ENCODE data around the gene CCN5. TPM values are rescaled to one million over a fixed set of nuclear protein-coding genes. Genes with fewer than 3 reads are reported as not detected.
"Not testable (repeated sequence)": the region's sequence is repeated elsewhere in the genome, so short reads cannot be mapped to it uniquely, and the experiment has no call there.

Gene CCN5
- total RNA-seq, 1 donor from 2014 or later: not detected

- no peak for DNase-seq
These were observed 44.4 kb downstream of the CCN5 start for GRCh38 chr20:44759595-44759994.

DNA sequence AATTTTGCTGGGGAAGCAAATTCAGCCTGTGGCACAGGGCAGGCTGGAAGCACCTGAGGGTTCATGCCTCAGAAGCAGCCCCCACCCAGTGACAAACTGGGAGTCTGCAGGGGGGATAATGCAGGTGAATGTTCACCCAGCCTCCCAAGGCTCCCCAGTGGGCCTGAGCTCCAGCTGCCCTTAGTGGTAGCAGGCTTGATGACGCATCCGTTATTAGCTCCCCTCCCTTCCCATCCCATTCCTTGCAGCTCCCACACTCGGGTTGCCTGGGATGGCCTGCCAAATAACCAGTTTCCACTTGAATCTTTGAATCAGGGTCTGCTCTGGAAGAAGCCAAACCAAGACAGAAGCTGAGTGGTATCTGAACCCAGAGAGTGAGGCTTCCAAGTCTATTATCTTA is 46.3 kb downstream of the CCN5 start:
- no peak for DNase-seq

DNA sequence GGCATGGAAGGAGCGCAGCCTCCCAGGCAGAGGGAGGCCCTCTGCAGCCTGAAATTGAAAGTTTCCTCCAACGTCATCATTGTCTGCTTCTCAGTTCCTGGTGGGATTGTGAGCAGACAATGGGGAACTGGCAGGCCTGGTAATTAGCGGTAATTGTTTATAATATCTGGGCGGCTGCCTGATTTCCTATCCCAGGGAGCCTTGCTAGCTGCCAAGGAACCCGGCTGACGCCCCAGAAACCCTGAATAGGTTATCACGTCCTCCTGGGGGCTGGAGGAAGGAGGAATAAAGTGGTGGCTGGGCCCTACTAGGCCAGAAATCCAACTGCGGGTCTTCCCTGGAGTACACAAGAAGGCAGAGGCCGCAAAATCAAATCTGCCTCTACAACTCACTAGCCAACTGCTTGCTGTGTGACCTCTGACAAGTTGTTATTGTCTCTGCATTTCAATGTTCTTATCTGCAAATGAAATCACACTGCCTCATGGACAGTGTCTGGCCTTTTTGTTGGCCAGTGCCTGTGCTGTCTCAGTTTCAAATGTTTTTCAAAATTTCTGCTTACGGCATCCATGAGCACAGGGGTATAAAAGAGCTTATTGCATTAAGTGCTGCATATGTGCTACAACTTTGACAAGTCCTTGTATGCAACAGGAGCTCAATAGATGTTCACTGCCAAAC is 47.4 kb downstream of the CCN5 start:
- no peak for DNase-seq

- DNase-seq: not testable (repeated sequence)
These were observed 48.6 kb downstream of the CCN5 start for GRCh38 chr20:44763798-44764197.

DNA sequence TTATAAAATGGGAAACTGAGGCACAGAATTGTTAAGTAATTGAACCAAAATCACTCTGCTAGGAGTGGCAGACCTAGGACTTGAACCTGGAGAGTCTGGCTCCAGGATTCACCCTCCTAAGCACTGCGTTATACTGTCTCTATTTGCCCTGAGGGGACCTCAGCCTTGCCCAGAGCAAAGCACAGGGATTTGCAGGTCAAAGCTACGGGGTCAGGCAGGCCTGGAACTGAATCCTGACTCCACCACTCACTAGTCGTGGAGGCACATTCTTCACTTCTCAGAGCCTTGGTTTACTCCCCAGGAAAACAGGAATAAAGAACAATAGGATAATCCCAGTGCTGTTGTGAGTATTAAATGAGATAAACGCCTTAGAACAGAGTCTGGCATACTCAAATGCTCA is 49.9 kb downstream of the CCN5 start:
- DNase-seq: no peak

- DNase-seq: peak; percentile 39
These were observed 50.7 kb downstream of the CCN5 start for GRCh38 chr20:44765701-44766347.

DNA sequence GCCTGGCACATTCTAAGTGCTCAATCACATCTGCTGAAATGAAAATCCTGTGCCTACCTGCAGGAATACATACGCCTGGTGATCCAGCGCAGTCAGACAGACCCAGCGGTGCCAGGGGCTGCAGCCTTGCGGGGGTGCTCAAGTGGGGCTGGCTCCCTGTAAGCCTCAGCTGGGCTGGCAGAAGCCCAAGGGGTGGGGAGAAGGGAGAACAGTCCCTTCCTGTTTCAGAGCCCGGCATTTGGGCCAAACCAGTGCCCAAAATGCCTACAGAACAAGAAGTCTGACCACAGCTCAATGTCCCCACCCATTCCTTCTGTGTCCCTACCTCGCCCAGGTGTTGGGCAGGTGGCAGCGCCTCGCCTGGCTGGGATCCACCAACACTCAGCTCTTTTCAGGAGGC is 53.1 kb downstream of the CCN5 start:
- DNase-seq: no peak

- no peak for DNase-seq
These were observed 53.8 kb downstream of the CCN5 start for GRCh38 chr20:44768854-44769480.

DNA sequence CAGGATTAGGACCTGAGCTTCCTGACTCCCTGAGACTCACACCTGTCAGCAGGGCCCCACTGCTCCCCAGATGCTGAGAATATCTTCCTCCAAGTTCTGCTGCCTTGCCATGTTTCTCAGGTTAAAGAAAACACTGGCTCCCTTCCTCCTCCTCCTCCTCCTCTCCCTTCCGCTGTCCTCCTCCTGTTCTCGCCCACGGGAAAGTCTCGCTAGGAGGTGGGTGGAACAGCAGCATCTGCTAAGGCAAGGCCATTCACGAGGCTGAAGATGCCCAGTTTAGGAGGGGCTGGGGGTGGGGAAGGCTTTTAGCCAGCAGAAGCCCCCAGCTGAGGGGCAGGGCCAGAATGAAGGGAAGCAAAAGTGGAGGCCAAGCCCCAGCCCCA is 54.3 kb downstream of the CCN5 start:
- DNase-seq: peak; percentile 35

DNA sequence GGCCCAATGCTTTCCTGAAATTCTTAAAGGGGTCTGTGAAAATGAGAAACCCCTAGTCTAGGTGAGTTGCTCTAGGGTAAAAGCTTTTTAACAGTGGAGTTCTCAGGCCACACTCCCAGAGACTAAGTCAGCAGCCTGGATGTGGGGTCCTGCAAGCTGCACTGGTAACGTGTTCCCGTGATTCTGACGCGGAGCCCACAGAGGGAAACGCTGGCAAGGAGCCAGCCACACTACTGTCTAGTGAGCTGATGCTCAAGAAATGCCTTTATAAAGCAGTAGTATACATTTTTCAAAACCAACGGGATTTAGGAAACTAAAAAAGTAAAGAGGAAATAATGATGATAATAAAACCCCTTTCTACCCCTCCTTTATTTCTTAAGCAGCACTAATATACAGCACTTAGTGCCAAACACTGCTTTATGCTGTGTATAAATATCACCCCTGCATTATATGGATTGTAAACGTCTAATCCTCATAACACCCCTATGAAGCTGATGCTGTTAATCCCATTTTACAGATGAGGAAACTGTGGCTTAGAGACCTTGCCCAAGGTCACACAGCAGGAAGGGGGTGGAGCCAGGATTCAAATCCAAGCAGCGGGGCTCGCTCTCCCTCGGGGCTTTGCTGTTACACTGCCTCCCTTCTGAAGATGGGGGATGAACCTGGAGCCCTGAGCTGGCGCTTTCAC is 55.5 kb downstream of the CCN5 start:
- no peak for DNase-seq

- DNase-seq: no peak
These were observed 56.0 kb downstream of the CCN5 start for GRCh38 chr20:44771172-44771535.

DNA sequence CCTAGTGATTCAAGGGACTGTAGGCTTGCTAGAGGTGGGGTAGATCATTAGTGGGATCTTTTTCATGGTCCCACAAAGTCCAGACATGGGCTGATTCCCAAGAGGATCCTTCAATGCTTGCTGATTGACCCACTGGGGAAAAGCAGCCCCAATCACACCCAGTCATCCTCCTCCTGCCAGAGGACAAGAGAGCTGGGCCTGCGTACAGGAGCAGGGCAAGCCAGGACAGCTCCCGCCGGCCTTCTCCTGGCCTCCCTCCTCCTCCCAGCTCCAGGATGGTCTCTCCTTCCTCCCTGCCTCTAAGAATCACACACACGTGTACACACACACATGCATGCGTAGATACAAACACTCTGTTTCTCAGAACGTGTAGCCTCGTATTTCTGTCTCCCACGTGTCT is 57.5 kb downstream of the CCN5 start:
- DNase-seq: no peak

DNA sequence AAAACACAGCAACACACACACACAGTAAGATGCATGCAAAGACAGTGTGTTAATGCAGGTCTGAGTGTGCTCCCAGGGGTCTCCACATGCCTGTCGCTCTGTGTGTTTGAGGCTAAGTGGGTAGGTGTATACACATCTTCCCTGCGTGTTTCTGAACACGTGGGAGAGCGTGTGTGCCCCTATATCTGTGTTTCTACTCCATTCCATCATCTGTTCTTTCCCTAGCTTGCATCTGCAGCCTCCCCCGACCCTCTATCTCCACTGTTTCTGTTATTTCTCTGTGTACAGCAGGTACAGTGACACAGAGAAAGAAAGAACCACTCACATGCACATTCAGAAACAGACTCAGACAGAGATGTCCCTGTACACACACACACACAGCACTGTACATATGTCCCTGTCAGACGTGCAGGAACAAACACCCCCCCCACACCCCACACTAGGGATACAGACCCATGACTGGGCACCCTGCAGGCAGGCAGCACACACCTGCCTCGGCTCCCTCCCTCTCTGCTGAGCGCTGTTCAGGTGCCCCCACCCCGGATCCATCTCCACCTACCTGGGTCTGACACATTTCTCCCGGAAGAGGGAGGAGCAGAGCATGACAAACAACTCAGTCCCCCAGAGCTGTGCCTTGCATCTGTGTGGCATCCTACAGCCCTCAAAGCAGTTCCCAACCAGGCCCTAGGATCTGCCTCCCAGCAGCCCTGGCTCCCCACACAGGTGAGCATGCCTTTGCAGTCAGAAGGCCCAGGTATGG is 58.1 kb downstream of the CCN5 start:
- no peak for DNase-seq

DNA sequence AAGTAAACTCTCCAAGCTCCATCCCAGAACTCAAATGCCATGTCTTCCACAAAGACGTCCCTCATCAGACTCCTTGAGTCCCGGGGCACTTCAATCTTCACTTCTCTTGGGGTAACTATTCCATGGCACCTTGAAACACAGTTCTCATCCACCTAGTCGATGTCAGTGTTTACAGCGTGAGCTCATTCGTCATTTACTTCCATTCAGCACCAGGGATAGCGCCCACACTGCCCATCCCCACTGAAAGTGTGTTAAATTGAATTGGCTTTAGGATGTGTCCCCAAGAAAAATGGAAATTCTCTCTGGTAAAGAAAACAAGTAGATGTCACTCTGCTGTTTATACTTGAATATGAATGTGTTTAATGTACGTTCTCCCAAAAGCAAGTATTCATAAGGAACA is 61.8 kb downstream of the CCN5 start:
- DNase-seq: no peak

Other genes starting within 250 kb of the CCN5 start
- gene TTPAL, start 239.5 kb upstream of the CCN5 start, total RNA-seq: 8.3 TPM
- gene SERINC3, start 193.3 kb upstream of the CCN5 start, total RNA-seq: 93.3 TPM
- gene PKIG, start 132.8 kb upstream of the CCN5 start, total RNA-seq: 19.8 TPM
- 1.7 TPM for gene ADA, start 63.7 kb upstream of the CCN5 start, total RNA-seq
- gene KCNK15, start 30.5 kb downstream of the CCN5 start, total RNA-seq: not detected
- gene RIMS4, start 95.2 kb downstream of the CCN5 start, total RNA-seq: 77.5 TPM
- 121 TPM for gene YWHAB, start 170.3 kb downstream of the CCN5 start, total RNA-seq
- 4.4 TPM for gene PABPC1L, start 194.7 kb downstream of the CCN5 start, total RNA-seq
- 5.0 TPM for gene TOMM34, start 245.0 kb downstream of the CCN5 start, total RNA-seq